ENCODE data around the gene P3H3.

GRCh38 chr12:6866920-6867412 lies 38.8 kb downstream of the P3H3 start:
- TF ChIP-seq CTCF (IDR thresholded peaks at IDR 0.05) (no peak), POLR2A (IDR thresholded peaks at IDR 0.05) (no peak)

Measured in testis (tissue), 2 donors.